ENCODE data around the gene NKX2-1. TPM values are rescaled to one million over a fixed set of nuclear protein-coding genes. Genes with fewer than 3 reads are reported as not detected.

The NKX2-1 gene
- total RNA-seq, 1 experiment from 2014 or later, result not detected

- H3K9me3 ChIP-seq (ENCODE audit: control insufficient read depth, low read depth, low read length), result no peaks in the 10 kb centered on the region
- H3K4me1 ChIP-seq (ENCODE audit: insufficient read depth, low read length), result no peaks in the 10 kb centered on the region
- no CpG with 5 or more reads among the region's 2 CpGs for WGBS (ENCODE audit: extremely low coverage, insufficient read length, low lambda C conversion rate)
- H2AFZ ChIP-seq (ENCODE audit: low read length), result no peak overlapping the region
- H3K27me3 ChIP-seq (ENCODE audit: insufficient read depth, low read length), result peaks cover 68% of the 10 kb centered on the region
- no peak overlapping the region for H2AK5ac ChIP-seq (ENCODE audit: insufficient read length, low read length)
- H3K23ac ChIP-seq (ENCODE audit: insufficient read length, low read depth, low read length), result no peak overlapping the region
- H3K9me3 Mint-ChIP-seq, result peaks cover 3 to 9% of the 10 kb centered on the region in 2 experiments; a peak in 3 of 5 replicates
- H4K5ac ChIP-seq (ENCODE audit: insufficient read length, low read depth, low read length), result no peak overlapping the region
- no peaks in the 10 kb centered on the region for H3K79me2 ChIP-seq (ENCODE audit: insufficient read depth, low read length)
- no peak overlapping the region for H3K27ac ChIP-seq (ENCODE audit: insufficient read length, low read depth, low read length)
- H3T11ph ChIP-seq (ENCODE audit: low read length), result no peak overlapping the region
- H4K8ac ChIP-seq (replicated peaks; ENCODE audit: insufficient read length, low read depth, low read length), result no peak overlapping the region
- no peak overlapping the region for H3K4ac ChIP-seq (ENCODE audit: low read depth, low read length)
- H3K4me3 Mint-ChIP-seq, result no peak overlapping the region
- no peak overlapping the region for H3K56ac ChIP-seq (ENCODE audit: insufficient read length, low read depth, low read length)
- no peak overlapping the region for H3K4me2 ChIP-seq (ENCODE audit: insufficient read depth, insufficient read length, low read length)
- no peak overlapping the region for H3K14ac ChIP-seq (ENCODE audit: insufficient read depth, low read length)
- H3K79me1 ChIP-seq (ENCODE audit: insufficient read depth, low read depth, low read length, poor library complexity, severe bottlenecking), result no peaks in the 10 kb centered on the region
- no peak overlapping the region for H3K18ac ChIP-seq (ENCODE audit: insufficient read length, low read depth, low read length)
- peaks cover 14 to 30% of the 10 kb centered on the region in 2 experiments for H3K4me1 Mint-ChIP-seq
- peaks cover 98% of the 10 kb centered on the region for H3K27me3 Mint-ChIP-seq (ENCODE audit: low read depth)
- H3K27ac Mint-ChIP-seq, result no peak overlapping the region
- no peak overlapping the region for H4K91ac ChIP-seq (ENCODE audit: insufficient read length, low read depth, low read length)
- no peak for TF ChIP-seq CTCF (conservative IDR thresholded peaks at IDR 0.05)
- no peak overlapping the region for H2BK12ac ChIP-seq (ENCODE audit: insufficient read length, low read depth, low read length)
- no peaks in the 10 kb centered on the region for H3K23me2 ChIP-seq (ENCODE audit: insufficient read length, low read depth, low read length, poor library complexity, severe bottlenecking)
- H4K20me1 ChIP-seq (ENCODE audit: control insufficient read depth, insufficient read depth, insufficient read length), result no peaks in the 10 kb centered on the region
- H3K9ac ChIP-seq (ENCODE audit: extremely low read depth, insufficient read length, low read length), result no peak overlapping the region
- H2BK15ac ChIP-seq (ENCODE audit: low read depth, low read length), result no peak overlapping the region
- no peak overlapping the region for H2BK5ac ChIP-seq (ENCODE audit: insufficient read length, low read length)
- no peak overlapping the region for H2BK120ac ChIP-seq (ENCODE audit: low read depth, low read length, poor library complexity, severe bottlenecking)
- no peaks in the 10 kb centered on the region; a peak in 1 of 7 replicates for H3K36me3 Mint-ChIP-seq (ENCODE audit: insufficient read depth in 1 of 3, low read depth in 3 of 3)
- H2BK20ac ChIP-seq (ENCODE audit: low read depth, low read length, poor library complexity, severe bottlenecking), result no peak overlapping the region
- no peak for DNase-seq
Observed at GRCh38 chr14:36502558-36503508, 17.2 kb downstream of the NKX2-1 start.
